ENCODE measurements around the gene KPNA1.
"Not testable (repeated sequence)": the region's sequence is repeated elsewhere in the genome, so short reads cannot be mapped to it uniquely, and the experiment has no call there.

Gene KPNA1

GRCh38 chr3:122516846-122517360 lies 2.2 kb upstream of the KPNA1 start:
- DNase-seq = no peak

- DNase-seq = no peak
Measured at GRCh38 chr3:122515870-122516269, 1.1 kb upstream of the KPNA1 start.

- DNase-seq = no peak
Measured at GRCh38 chr3:122515020-122515468, 305 bp upstream of the KPNA1 start.

GRCh38 chr3:122513386-122514122 lies 1.2 kb downstream of the KPNA1 start:
- no peak for DNase-seq

DNA sequence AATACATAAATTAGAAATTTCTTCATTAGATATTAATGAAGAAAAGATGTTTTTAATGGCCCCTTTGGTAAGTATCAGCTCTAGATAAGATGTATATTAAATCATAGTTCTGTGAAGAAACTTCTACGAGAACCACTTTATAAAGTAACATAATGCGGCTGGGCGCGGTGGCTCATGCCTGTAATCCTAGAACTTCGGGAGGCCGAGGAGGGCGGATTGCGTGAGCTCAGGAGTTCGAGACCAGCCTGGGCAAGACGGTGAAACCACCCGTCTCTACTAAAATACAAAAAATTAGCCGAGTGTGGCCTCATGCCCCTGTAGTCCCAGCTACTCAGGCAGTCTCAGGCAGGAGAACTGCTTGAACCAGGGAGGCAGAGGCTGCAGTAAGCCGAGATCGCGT lies 2.5 kb downstream of the KPNA1 start:
- DNase-seq = no peak

DNA sequence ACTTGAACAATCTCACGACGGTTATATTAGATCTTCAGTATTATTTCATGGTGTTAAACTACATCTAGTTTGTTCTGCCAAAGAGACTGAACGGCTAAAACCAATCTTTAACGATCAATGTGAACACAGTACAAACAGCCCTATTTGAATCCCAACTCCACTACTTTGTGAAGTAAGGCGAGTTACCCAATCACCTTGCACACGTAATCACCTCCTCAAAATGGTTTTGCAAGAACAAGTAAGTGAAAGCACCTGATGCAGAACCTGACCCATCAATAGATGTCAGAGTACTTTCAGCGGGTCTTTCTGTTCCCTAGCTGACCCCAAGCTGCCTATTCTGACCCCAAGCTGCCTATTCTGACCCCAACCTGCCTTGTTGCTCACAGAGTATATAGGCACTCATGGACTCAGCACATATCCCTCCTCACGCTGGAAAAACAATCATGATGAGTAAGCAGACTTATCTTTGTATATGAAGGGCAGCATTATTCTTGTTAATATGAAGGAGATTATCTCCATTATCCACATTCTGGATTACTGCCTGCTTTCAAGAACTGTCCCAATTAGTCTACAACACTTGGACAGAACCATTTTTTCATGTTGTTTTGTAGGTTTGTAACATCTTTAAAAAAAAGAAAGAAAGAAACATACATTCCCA lies 3.7 kb downstream of the KPNA1 start:
- no peak for DNase-seq

DNA sequence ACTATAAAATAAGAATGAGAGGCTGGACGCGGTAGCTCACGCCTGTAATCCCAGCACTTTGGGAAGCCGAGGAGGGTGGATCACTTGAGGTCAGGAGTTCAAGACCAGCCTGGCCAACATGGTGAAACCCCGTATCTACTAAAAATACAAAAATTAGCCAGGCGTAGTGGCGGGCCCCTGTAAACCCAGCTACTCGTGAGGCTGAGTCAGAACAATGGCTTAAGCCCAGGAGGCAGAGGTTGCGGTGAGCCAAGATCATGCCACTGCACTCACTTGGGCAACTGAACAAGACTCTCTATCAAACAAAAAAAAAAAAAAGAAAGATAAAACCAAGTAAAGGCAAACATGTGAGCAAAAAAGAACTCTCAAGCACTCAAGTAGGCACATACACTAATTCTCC lies 5.8 kb downstream of the KPNA1 start:
- DNase-seq = not testable (repeated sequence)

DNA sequence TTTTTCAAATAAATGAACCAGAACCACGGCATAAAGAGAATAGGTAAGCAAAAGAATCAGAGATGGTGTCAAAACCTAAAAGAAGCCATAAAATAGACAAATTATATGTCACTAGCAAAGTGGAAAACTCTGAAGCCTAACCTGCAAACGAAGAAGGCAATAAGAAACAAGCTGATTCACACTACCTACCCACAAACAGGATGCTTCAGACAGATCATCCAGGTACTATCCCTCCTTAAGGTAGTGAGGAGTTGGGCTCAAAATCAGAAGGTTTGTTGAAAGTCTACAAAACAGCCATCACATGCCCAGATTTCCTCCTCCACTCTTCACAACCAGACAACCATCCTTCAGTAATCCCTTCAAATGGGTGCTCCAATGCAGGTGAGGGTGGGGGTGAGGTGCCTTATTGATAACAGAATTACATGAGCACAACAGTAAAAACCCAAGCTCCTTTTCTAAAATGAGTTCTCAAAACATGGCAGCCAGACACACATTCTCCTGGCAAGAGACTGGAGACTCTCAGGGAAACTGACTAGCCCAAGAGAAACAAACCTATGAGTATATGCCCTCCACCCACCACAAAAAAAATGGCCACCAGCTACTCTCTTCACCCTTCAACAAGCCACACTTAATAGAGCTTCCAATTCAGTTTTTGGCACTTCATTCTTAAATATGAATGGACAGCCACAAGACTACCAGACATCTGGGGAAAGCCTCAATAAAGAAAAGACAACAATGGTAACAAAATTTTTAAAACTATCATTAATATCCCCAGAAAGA lies 6.4 kb downstream of the KPNA1 start:
- no peak for DNase-seq

- no peak for DNase-seq
Measured at GRCh38 chr3:122506450-122506849, 8.3 kb downstream of the KPNA1 start.

- DNase-seq = no peak
Measured at GRCh38 chr3:122505676-122506075, 9.1 kb downstream of the KPNA1 start.

- DNase-seq = no peak
Measured at GRCh38 chr3:122502941-122503340, 11.8 kb downstream of the KPNA1 start.

DNA sequence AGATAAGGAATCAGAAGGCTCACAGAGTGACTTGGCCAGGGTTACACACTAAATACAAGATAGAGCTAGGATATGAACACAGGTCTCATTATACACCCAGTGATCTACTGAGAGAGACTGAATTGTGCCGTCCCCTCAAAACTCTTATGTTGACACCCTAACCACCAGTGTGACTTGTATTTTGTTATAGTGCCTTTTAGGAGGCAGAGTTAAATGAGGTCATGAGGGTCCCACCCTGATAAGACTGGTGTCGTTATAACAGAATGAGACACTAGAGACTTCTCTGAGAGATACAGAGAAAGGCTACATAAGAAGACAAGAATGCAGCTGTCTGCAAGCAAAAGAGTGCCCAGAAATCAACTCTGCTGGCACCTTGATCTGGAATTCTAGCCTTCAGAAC lies 12.6 kb downstream of the KPNA1 start:
- DNase-seq = no peak

DNA sequence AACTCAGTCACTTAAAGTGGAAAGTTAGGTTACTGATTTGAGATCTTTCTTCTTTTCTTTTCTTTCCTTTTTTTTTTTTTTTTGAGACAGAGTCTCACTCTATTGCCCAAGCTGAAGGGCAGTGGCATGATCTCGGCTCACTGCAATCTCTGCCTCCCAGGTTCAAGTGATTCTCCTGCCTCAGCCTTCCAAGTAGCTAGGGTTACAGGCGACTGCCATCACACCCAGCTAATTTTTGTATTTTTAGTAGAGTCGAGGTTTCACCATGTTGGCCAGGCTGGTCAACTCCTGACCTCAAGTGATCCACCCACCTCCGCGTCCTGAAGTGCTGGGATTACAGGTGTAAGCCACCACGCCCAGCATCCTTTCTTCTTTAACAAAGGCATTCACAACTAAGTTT lies 13.8 kb downstream of the KPNA1 start:
- DNase-seq = not testable (repeated sequence)

- DNase-seq = no peak
Measured at GRCh38 chr3:122498152-122498551, 16.6 kb downstream of the KPNA1 start.

- no peak for DNase-seq
Measured at GRCh38 chr3:122497425-122497824, 17.3 kb downstream of the KPNA1 start.

GRCh38 chr3:122496508-122496907 lies 18.2 kb downstream of the KPNA1 start:
- DNase-seq = no peak

GRCh38 chr3:122493296-122493695 lies 21.4 kb downstream of the KPNA1 start:
- no peak for DNase-seq

DNA sequence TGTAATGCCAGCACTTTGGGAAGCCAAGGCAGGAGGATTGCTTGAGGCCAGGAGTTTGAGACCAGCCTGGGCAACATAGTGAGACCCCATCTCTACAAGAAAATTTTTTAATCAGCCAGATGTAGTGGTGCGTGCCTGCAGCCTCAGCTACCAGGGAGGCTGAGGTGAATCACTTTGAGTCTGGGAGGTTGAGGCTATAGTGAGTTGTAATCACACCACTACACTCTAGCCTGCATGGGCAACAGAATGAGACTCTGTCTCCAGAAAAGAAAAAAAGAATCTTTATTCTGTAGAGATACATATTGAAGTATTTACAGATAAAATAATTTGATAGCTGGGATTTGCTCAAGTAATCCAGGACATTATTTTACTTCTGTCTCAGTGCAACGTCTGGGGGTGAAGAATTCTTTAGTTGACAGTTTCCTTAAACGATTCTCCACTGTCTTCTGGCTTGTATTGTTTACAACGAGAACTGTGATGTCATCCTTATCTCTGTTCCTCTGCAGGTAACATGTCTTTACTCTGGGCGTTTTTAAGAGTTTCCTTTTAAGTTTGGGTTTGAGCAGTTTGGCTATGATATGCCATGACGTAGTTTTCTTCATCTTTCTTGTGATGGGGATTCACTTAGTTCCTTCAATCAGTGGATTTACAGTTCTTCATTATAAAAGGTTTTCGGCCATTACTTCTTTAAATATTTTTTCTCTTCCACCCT lies 26.3 kb downstream of the KPNA1 start:
- no peak for DNase-seq

- DNase-seq = no peak
Measured at GRCh38 chr3:122484985-122485384, 29.8 kb downstream of the KPNA1 start.

GRCh38 chr3:122481390-122481789 lies 33.3 kb downstream of the KPNA1 start:
- DNase-seq = no peak

DNA sequence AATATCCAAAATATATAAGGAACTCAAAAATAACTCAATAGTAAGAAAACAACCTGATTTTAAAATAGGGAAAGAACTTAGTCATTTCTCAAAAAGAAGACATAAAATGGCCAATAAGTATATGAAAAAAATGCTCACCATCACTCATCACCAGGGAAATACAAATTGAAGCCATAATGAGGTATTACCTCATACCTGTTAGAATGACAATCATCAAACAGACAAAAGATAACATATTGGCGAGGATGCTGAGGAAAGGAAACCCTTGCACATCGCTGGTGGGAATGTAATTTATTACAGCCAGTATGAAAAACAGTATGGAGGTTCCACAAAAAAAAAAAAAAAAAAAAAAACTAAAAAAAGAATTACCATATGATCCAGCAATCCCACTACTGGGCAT lies 38.2 kb downstream of the KPNA1 start:
- no peak for DNase-seq

GRCh38 chr3:122475316-122475715 lies 39.4 kb downstream of the KPNA1 start:
- no peak for DNase-seq

DNA sequence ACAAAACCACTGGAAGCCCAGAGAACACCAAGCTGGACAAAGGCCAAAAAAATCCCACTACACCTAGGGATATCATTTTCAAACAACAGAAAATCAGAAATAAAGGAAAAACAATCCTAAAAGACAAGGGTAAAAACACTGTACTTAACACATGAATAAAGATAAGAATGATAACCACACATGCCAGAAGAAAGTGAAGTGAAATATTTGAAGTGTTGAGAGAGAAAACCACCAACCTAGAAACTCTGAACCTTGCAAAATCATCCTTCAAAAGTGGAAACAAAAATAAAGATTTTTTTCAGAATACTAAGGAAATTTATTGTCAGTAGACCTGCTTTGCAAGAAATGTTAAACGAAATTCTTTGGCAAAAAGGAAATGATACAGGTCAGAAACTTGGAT lies 45.1 kb downstream of the KPNA1 start:
- no peak for DNase-seq

Measured in NCI-H2227 treated with DMSO at 0.1 percent for 48 hours (cell line).